ENCODE data around the gene DOK4.
A peak's percentile ranks its signal among the peaks of the same experiment; 100 is the strongest.

Gene DOK4

DNA sequence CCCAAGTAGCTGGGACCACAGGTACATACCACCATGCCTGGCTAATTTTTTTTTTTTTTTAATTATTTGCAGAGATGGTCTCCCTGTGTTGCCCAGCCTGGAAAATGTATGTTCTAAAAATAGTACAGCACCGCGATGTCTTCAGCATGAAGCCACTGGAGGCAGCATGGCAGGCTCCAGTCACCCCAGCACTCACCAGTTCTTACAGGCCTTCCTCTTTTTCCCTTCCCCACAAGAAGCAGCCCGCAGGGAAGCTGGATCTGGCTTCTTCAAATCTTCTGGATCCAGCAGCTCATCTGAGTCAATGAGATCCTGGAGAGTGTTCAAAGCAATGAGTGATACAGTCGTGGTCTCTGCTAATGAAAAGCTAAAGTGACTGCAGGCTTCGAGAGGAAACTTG lies 55.3 kb downstream of the DOK4 start:
- TF ChIP-seq, protein P1, sequence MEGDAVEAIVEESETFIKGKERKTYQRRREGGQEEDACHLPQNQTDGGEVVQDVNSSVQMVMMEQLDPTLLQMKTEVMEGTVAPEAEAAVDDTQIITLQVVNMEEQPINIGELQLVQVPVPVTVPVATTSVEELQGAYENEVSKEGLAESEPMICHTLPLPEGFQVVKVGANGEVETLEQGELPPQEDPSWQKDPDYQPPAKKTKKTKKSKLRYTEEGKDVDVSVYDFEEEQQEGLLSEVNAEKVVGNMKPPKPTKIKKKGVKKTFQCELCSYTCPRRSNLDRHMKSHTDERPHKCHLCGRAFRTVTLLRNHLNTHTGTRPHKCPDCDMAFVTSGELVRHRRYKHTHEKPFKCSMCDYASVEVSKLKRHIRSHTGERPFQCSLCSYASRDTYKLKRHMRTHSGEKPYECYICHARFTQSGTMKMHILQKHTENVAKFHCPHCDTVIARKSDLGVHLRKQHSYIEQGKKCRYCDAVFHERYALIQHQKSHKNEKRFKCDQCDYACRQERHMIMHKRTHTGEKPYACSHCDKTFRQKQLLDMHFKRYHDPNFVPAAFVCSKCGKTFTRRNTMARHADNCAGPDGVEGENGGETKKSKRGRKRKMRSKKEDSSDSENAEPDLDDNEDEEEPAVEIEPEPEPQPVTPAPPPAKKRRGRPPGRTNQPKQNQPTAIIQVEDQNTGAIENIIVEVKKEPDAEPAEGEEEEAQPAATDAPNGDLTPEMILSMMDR (conservative IDR thresholded peaks at IDR 0.05; ENCODE audit: low read depth): no peak
- no peak for DNase-seq (ENCODE audit: low spot score)
- H3K27ac ChIP-seq: no peak overlapping the region
- ChIA-PET POLR2A (ENCODE audit: low non-redundant PET) (no interaction called here), CTCF (no interaction called here)

- ChIA-PET POLR2A (ENCODE audit: low non-redundant PET) (no interaction called here), CTCF (no interaction called here)
- TF ChIP-seq, protein P1 (conservative IDR thresholded peaks at IDR 0.05; ENCODE audit: low read depth): no peak
- no peak overlapping the region for H3K27ac ChIP-seq
- DNase-seq (ENCODE audit: low spot score): no peak
Observed at GRCh38 chr16:57427824-57428223, 58.5 kb downstream of the DOK4 start.

DNA sequence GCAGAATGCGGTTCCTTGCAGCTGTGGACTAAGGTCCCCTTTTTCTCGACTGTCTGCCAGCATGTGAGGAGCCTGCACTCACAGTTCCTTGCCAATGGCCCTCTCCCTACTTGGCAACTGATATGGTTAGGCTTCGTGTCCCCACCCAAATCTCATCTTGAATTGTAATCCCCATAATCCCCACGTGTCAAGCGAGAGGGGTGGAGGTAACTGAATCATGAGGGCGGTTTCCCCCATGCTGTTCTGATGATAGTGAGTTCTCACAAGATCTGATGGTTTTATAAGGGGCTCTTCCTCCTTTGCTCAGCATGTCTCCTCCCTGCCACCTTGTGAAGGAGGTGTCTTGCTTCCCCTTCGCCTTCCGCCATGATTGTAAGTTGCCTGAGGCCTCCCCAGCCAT lies 59.0 kb downstream of the DOK4 start:
- POLR2A ChIA-PET (ENCODE audit: low non-redundant PET): no interaction called here
- DNase-seq (ENCODE audit: low spot score): no peak

DNA sequence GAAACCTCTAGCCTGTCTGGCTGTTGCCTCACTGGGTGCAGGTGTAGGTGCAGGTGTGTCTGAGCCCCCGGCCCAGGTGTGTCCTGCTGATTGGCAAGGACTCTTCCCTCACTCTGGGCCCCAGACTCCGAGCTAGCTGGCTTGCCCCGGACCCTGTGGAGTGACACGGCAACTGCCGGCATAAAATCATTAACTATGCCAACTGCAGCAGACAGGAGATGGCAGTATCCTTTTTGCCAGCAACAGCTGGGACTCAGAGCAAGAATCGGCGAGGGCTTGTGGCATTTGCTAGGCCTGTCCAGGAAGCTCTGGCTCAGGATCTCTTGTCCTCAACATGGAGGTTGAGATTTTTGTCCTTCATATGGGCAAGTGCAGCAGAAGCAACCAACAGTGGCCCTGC lies 59.9 kb downstream of the DOK4 start:
- ChIA-PET CTCF (interaction anchor here (0.6 to 0.7 kb wide), 2 partner anchors 15 to 178 kb away, joined by 3 read pairs; no protein-coding TSS in a partner anchor), POLR2A (ENCODE audit: low non-redundant PET) (no interaction called here)
- H3K27ac ChIP-seq: peak overlapping the region; percentile 20; the same call in 1 of the 2 replicates
- no peak for DNase-seq (ENCODE audit: low spot score)
- TF ChIP-seq, protein P1 (conservative IDR thresholded peaks at IDR 0.05; ENCODE audit: low read depth): no peak

More for the DNA sequence above, 59.0 kb downstream of the DOK4 start:
- TF ChIP-seq, protein P1 (conservative IDR thresholded peaks at IDR 0.05; ENCODE audit: low read depth): no peak
- H3K27ac ChIP-seq: peak overlapping the region; percentile 20
- CTCF ChIA-PET: no interaction called here

DNA sequence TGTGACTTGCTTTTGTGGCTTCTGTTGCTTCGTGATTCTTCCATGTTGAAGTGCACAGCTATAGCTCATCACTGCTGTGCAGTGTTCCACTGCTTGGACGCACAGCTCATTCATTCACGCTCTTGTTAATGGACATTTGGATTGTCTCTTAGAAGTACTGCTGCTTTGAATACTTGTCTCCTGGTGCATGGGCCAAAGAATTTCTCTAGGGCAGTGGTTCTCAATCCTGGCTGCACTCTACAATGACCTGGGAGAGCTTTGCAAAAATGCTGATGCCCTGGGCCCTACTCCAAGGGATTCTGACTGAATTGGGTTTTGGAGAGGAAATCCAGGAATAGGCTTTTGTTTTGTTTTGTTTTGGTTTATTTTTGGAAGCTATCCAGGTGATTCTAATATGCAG lies 61.7 kb downstream of the DOK4 start:
- TF ChIP-seq, protein P1 (conservative IDR thresholded peaks at IDR 0.05; ENCODE audit: low read depth): no peak
- POLR2A ChIA-PET (ENCODE audit: low non-redundant PET): no interaction called here
- no peak overlapping the region for H3K27ac ChIP-seq
- CTCF ChIA-PET: no interaction called here
- DNase-seq (ENCODE audit: low spot score): no peak

- no peak overlapping the region for H3K27ac ChIP-seq
- TF ChIP-seq, protein P1 (conservative IDR thresholded peaks at IDR 0.05; ENCODE audit: low read depth): no peak
- POLR2A ChIA-PET (ENCODE audit: low non-redundant PET): no interaction called here
- CTCF ChIA-PET: interaction anchor here (0.6 to 1.8 kb wide), 3 partner anchors 14 to 123 kb away, joined by 3 to 11 read pairs (median 4); no protein-coding TSS in a partner anchor
- DNase-seq (ENCODE audit: low spot score): no peak
Observed at GRCh38 chr16:57423152-57423551, 63.1 kb downstream of the DOK4 start.
